Ishikawa (cell line): Measurements from ENCODE around the gene FAM168A.

Source experiments
- CEBPB ChIP-seq: IDR thresholded peaks from 2 replicates; pipeline ENCODE4 v1.6.1; 2012
- CREB1 ChIP-seq: IDR thresholded peaks from 2 replicates; pipeline ENCODE4 v1.6.1; 2012; ENCODE audit warnings: low read depth
- EGR1 ChIP-seq: IDR thresholded peaks from 2 replicates; pipeline ENCODE4 v1.6.1; 2012
- EP300 ChIP-seq: IDR thresholded peaks from 2 replicates; pipeline ENCODE4 v1.6.1; 2012; ENCODE audit warnings: borderline replicate concordance
- FOXM1 ChIP-seq: IDR thresholded peaks from 2 replicates; pipeline ENCODE4 v1.6.1; 2012; ENCODE audit warnings: low read depth, borderline replicate concordance
- NFIC ChIP-seq: IDR thresholded peaks from 2 replicates; pipeline ENCODE4 v1.6.1; 2012
- RAD21 ChIP-seq: IDR thresholded peaks from 2 replicates; pipeline ENCODE4 v1.6.1; 2012; ENCODE audit warnings: low read depth
- TAF1 ChIP-seq: IDR thresholded peaks from 2 replicates; pipeline ENCODE4 v1.6.1; 2012; ENCODE audit warnings: low read depth, mild to moderate bottlenecking
- TCF12 ChIP-seq: IDR thresholded peaks from 2 replicates; pipeline ENCODE4 v1.6.1; 2012; ENCODE audit warnings: low read depth
- TEAD4 ChIP-seq: IDR thresholded peaks from 2 replicates; pipeline ENCODE4 v1.6.1; 2012
- YY1 ChIP-seq: IDR thresholded peaks from 2 replicates; pipeline ENCODE4 v1.6.1; 2012; ENCODE audit warnings: low read depth
- ZBTB7A ChIP-seq: IDR thresholded peaks from 2 replicates; pipeline ENCODE4 v1.6.1; 2012; ENCODE audit warnings: low read depth
- TF ChIP-seq, protein P1 (sequence below): IDR thresholded peaks from 2 replicates; pipeline ENCODE4 v1.6.1; 2012
- TF ChIP-seq, protein P2 (sequence below): IDR thresholded peaks from 2 replicates; pipeline ENCODE4 v1.6.1; 2012; ENCODE audit warnings: low read depth, mild to moderate bottlenecking
- TF ChIP-seq, protein P3 (sequence below): IDR thresholded peaks from 2 replicates; pipeline ENCODE4 v1.6.1; 2012

FAM168A gene

DNA sequence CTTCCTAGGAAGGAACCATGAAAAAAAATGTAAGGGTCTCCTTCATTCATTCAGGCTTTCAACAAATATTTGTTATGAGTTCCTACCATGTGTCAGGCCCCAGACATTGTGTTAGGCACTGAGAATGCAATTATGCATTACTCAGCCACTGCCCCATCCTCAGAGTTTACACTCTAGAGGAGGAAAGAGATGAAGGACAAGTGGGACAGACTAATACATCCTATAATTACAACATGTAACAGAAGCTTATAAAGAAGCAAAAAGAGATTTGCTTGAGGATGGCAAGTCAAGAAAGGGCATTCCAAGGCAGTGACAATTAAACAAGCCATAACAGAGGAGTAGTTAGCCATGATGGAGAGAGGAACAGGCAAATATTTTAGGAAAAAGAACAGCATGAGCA is 78.6 kb downstream of the FAM168A start:
- TF ChIP-seq, protein P1, sequence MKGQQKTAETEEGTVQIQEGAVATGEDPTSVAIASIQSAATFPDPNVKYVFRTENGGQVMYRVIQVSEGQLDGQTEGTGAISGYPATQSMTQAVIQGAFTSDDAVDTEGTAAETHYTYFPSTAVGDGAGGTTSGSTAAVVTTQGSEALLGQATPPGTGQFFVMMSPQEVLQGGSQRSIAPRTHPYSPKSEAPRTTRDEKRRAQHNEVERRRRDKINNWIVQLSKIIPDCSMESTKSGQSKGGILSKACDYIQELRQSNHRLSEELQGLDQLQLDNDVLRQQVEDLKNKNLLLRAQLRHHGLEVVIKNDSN: no peak
- no peak for TF ChIP-seq CEBPB

DNA sequence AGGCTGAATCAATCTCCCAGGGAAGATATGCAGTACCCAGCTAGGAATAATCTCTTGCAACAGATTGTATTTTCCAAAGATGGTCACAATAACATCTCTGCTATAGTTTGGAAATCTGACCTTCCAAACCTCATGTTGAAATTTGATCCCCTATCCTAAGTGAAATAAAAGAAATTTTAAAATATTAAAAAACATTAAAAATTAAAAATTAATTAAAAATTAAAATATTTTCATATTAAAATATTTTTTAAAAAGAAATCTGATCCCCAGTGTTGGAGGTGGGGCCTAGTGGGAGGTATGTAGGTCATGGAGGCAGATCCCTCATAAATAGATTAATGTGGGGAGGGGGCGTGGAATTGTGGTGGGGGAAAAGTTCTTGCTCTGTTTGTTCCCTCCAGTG is 79.7 kb downstream of the FAM168A start:
- TF ChIP-seq TCF12 (no peak), NFIC (no peak)

DNA sequence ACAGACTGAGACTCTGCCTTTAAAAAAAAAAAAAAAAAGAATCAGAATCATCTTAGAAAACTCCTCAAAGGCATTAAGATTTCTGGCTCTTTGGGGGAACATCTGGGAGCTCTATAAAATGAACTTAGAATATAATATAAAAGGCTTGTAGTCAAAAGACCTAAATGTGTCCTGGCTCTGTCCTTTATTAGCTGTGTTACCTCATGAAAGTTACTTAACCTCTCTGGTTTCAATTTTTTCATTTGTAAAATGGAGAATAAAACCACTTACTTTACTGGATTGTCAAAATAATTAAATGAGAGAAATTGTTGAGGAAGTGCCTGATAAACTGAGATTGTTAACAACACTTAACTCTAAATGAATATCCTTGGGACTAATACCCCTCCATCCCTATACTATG is 81.8 kb downstream of the FAM168A start:
- TF ChIP-seq YY1: no peak
- no peak for TF ChIP-seq RAD21

DNA sequence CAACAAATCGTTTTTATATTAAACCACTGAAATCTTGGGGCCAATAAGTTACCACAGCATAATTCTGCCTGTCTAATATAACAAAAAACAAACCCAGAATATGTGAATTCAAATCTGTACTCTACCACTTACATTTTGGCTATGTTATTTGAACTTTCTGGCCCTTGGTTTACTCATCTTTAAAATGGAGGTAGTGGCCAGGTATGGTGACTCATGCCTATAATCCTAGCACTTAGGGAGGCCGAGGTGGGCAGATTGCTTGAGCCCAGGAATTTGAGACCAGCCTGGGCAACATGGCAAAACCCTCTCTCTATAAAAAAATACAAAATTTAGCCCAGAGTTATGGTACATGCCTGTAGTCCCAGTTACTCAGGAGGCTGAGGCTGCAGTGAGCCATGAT is 84.2 kb downstream of the FAM168A start:
- no peak for TF ChIP-seq TCF12
- no peak for TF ChIP-seq EP300
- TF ChIP-seq YY1: no peak
- no peak for TF ChIP-seq RAD21
- no peak for TF ChIP-seq ZBTB7A
- TF ChIP-seq, protein P1: no peak
- no peak for TF ChIP-seq CEBPB
- no peak for TF ChIP-seq FOXM1

DNA sequence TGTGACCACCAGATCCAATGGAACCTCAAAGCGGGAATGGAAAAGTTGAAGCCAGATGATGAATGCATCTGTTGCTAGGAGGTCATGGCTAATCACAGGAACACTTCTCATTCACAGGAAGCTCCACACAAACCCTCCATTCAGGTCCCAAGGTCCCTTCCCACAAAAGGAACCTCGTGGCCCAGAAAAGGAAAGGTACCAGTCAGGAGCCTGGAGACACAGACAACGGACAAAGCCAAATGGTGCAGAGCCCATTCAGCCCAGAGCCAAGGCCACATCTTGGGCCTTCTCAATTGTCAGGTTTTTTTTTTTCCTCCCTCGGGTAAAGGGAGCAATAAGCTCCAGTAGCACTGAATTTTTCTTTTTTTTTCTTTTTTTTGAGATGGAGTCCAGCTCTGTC is 87.0 kb downstream of the FAM168A start:
- TF ChIP-seq RAD21: no peak
- TF ChIP-seq, protein P2, sequence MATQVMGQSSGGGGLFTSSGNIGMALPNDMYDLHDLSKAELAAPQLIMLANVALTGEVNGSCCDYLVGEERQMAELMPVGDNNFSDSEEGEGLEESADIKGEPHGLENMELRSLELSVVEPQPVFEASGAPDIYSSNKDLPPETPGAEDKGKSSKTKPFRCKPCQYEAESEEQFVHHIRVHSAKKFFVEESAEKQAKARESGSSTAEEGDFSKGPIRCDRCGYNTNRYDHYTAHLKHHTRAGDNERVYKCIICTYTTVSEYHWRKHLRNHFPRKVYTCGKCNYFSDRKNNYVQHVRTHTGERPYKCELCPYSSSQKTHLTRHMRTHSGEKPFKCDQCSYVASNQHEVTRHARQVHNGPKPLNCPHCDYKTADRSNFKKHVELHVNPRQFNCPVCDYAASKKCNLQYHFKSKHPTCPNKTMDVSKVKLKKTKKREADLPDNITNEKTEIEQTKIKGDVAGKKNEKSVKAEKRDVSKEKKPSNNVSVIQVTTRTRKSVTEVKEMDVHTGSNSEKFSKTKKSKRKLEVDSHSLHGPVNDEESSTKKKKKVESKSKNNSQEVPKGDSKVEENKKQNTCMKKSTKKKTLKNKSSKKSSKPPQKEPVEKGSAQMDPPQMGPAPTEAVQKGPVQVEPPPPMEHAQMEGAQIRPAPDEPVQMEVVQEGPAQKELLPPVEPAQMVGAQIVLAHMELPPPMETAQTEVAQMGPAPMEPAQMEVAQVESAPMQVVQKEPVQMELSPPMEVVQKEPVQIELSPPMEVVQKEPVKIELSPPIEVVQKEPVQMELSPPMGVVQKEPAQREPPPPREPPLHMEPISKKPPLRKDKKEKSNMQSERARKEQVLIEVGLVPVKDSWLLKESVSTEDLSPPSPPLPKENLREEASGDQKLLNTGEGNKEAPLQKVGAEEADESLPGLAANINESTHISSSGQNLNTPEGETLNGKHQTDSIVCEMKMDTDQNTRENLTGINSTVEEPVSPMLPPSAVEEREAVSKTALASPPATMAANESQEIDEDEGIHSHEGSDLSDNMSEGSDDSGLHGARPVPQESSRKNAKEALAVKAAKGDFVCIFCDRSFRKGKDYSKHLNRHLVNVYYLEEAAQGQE: no peak
- no peak for TF ChIP-seq ZBTB7A
- TF ChIP-seq YY1: no peak
- TF ChIP-seq, protein P1: no peak
- TF ChIP-seq CREB1: no peak
- TF ChIP-seq EP300: no peak
- TF ChIP-seq, protein P3, sequence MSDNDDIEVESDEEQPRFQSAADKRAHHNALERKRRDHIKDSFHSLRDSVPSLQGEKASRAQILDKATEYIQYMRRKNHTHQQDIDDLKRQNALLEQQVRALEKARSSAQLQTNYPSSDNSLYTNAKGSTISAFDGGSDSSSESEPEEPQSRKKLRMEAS: no peak
- TF ChIP-seq FOXM1: no peak
- no peak for TF ChIP-seq EGR1
- TF ChIP-seq CEBPB: no peak
- TF ChIP-seq TAF1: no peak
- TF ChIP-seq TCF12: no peak
- TF ChIP-seq TEAD4: no peak

DNA sequence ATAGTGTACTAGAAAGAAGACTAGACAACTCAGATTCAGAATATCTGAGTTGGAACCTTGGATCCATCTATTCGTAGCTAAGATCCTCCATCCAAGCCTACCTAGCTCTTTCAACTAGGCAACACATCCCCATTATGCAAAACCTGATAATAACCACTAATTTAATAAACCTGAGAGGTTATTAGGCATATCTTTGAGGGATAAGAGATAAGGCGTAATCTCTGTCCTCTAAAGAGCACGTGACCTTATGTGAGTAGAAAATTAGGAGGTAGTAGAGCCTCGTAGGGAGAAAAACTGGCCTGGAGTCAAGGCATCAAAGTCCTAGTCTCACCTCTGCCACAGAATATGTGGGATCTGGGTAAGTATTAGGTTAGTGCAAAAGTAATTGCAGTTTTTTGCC is 87.8 kb downstream of the FAM168A start:
- TF ChIP-seq, protein P2: no peak
- TF ChIP-seq EGR1 (no peak), FOXM1 (no peak), EP300 (no peak), TEAD4 (no peak), TCF12 (no peak), CREB1 (no peak), RAD21 (no peak), TAF1 (no peak), CEBPB (no peak), NFIC (no peak), ZBTB7A (no peak), YY1 (no peak)
- TF ChIP-seq, protein P1: no peak
- TF ChIP-seq, protein P3: no peak
